Activated naive CD4-positive, alpha-beta T cell treated with Interleukin-2 at 50 U/mL for 16 hours (primary cell): ENCODE results near the gene PARD3.
"Not testable (repeated sequence)": the region's sequence is repeated elsewhere in the genome, so short reads cannot be mapped to it uniquely, and the experiment has no call there.

Experiments used
- DNase-seq: peaks from one replicate; pipeline ENCODE4 v3.0.0-alpha.2; 2020

PARD3 gene

GRCh38 chr10:34677132-34677531, 138.0 kb downstream of the PARD3 start:
- DNase-seq = no peak

GRCh38 chr10:34674176-34674575, 140.9 kb downstream of the PARD3 start:
- DNase-seq = no peak

- no peak for DNase-seq
These were observed 145.0 kb downstream of the PARD3 start for GRCh38 chr10:34670081-34670480.

GRCh38 chr10:34669079-34669478, 146.0 kb downstream of the PARD3 start:
- DNase-seq = no peak

GRCh38 chr10:34667177-34667576, 147.9 kb downstream of the PARD3 start:
- DNase-seq = no peak

GRCh38 chr10:34666008-34666704, 148.9 kb downstream of the PARD3 start:
- no peak for DNase-seq

- no peak for DNase-seq
These were observed 150.4 kb downstream of the PARD3 start for GRCh38 chr10:34664706-34665105.

- no peak for DNase-seq
These were observed 153.5 kb downstream of the PARD3 start for GRCh38 chr10:34661580-34661979.

- no peak for DNase-seq
These were observed 156.2 kb downstream of the PARD3 start for GRCh38 chr10:34658934-34659333.

- no peak for DNase-seq
These were observed 158.4 kb downstream of the PARD3 start for GRCh38 chr10:34656661-34657060.

- no peak for DNase-seq
These were observed 159.6 kb downstream of the PARD3 start for GRCh38 chr10:34655286-34656170.

GRCh38 chr10:34654211-34654610, 160.9 kb downstream of the PARD3 start:
- DNase-seq = no peak

- no peak for DNase-seq
These were observed 161.6 kb downstream of the PARD3 start for GRCh38 chr10:34653530-34653929.

GRCh38 chr10:34651416-34652195, 163.5 kb downstream of the PARD3 start:
- DNase-seq = no peak

- DNase-seq = no peak
These were observed 164.9 kb downstream of the PARD3 start for GRCh38 chr10:34650156-34650555.

GRCh38 chr10:34649385-34649784, 165.7 kb downstream of the PARD3 start:
- no peak for DNase-seq

- no peak for DNase-seq
These were observed 166.2 kb downstream of the PARD3 start for GRCh38 chr10:34648919-34649318.

GRCh38 chr10:34647875-34648865, 166.9 kb downstream of the PARD3 start:
- DNase-seq = no peak

GRCh38 chr10:34647160-34647559, 167.9 kb downstream of the PARD3 start:
- no peak for DNase-seq

GRCh38 chr10:34646331-34646730, 168.8 kb downstream of the PARD3 start:
- DNase-seq = no peak

- DNase-seq = not testable (repeated sequence)
These were observed 170.3 kb downstream of the PARD3 start for GRCh38 chr10:34644815-34645214.

- no peak for DNase-seq
These were observed 170.9 kb downstream of the PARD3 start for GRCh38 chr10:34644224-34644623.
